ENCODE data around the gene UPF2.

The UPF2 gene

GRCh38 chr10:11877591-11877905 is 165.1 kb downstream of the UPF2 start:
- no peaks in the 10 kb centered on the region for H3K9me3 Mint-ChIP-seq
- no peak overlapping the region for H3K27ac Mint-ChIP-seq
- H3K27me3 Mint-ChIP-seq = no peaks in the 10 kb centered on the region
- no peak overlapping the region for H3K4me3 Mint-ChIP-seq
- H3K4me1 Mint-ChIP-seq = peaks cover 10% of the 10 kb centered on the region
- H3K36me3 Mint-ChIP-seq = no peaks in the 10 kb centered on the region

- Mint-ChIP-seq H3K4me3 (no peak overlapping the region), H3K27ac (no peak overlapping the region), H3K9me3 (no peaks in the 10 kb centered on the region), H3K4me1 (peaks cover 11% of the 10 kb centered on the region), H3K36me3 (no peaks in the 10 kb centered on the region), H3K27me3 (no peaks in the 10 kb centered on the region)
Measured at GRCh38 chr10:11876805-11877590, 165.6 kb downstream of the UPF2 start.

DNA sequence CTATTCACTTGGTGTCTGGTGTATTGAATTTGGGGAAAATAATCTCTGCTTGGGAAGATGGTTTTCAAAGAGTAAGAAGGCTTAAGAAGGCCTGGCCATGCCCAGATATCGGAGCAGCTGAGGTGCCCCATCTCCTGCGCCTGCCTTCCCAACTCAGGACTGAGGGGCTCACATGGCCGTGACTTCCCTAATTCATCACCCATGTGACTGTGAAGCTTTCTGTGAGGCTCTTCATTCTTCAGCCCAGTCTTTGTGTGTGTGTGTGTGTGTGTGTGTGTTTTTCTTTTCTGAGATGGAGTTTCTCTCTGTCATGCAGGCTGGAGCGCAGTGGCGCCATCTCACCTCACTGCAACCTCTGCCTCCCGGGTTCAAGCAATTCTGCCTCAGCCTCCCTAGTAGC is 166.3 kb downstream of the UPF2 start:
- H3K9me3 Mint-ChIP-seq = no peaks in the 10 kb centered on the region
- no peak overlapping the region for H3K4me3 Mint-ChIP-seq
- H3K27me3 Mint-ChIP-seq = no peaks in the 10 kb centered on the region

GRCh38 chr10:11875494-11876281 is 166.9 kb downstream of the UPF2 start:
- Mint-ChIP-seq H3K27me3 (no peaks in the 10 kb centered on the region), H3K4me1 (peaks cover 19% of the 10 kb centered on the region), H3K4me3 (no peak overlapping the region), H3K9me3 (no peaks in the 10 kb centered on the region), H3K27ac (no peak overlapping the region), H3K36me3 (no peaks in the 10 kb centered on the region)

More for the DNA sequence above, 166.3 kb downstream of the UPF2 start:
- Mint-ChIP-seq H3K27ac (no peak overlapping the region), H3K4me1 (peaks cover 17% of the 10 kb centered on the region), H3K36me3 (no peaks in the 10 kb centered on the region)

GRCh38 chr10:11874568-11875493 is 167.8 kb downstream of the UPF2 start:
- Mint-ChIP-seq H3K9me3 (no peaks in the 10 kb centered on the region), H3K4me1 (peaks cover 19% of the 10 kb centered on the region), H3K27me3 (no peaks in the 10 kb centered on the region), H3K27ac (no peak overlapping the region), H3K4me3 (peak overlapping the region; percentile 23), H3K36me3 (no peaks in the 10 kb centered on the region)

DNA sequence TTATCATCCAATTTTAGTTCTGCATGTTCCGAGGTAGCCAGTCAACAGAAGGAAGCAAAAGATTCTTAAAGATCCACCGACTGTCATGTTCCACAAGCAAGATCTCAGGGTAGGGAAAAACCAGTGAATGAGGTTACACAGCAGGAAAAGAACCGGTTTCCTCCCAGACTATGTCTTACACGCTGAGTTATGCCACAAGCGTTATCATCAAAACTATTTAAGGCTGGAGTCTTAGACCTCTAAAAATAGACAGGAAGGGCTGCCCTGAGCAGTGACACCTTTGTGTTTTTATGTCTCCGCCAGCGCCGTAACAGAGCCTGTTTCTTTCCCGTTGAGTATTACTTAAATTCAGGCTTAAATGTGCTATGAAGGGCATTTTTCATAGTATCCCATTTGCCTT is 171.1 kb downstream of the UPF2 start:
- no peaks in the 10 kb centered on the region for H3K36me3 Mint-ChIP-seq
- H3K27ac Mint-ChIP-seq = no peak overlapping the region
- H3K4me3 Mint-ChIP-seq = no peak overlapping the region
- H3K4me1 Mint-ChIP-seq = peaks cover 19% of the 10 kb centered on the region
- H3K9me3 Mint-ChIP-seq = no peaks in the 10 kb centered on the region
- H3K27me3 Mint-ChIP-seq = no peaks in the 10 kb centered on the region

DNA sequence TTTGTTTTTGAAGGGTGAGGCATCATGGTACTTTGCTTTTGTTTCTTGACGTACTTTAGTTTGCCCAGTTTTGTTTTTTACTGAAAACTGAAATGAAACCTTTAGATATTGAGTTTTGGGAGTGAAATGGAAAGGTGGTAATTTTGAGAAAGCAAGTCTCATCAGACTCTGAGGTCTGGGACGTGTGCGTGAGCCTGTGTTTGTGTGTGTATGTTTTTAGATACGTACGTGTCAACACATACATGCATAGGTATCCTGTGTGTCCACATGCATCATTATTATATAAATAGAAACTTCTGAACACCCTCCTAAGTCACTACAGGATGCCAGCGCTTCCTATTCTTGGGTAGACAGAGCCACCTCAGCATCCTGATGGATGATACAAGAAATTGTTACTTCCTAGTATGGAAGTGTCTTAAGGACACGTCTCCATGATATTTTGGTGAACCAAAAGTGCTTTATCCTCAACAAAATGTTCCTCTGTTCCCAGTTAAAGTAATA is 171.7 kb downstream of the UPF2 start:
- no peak overlapping the region for H3K27ac Mint-ChIP-seq
- no peaks in the 10 kb centered on the region for H3K27me3 Mint-ChIP-seq
- H3K4me1 Mint-ChIP-seq = peaks cover 19% of the 10 kb centered on the region
- H3K36me3 Mint-ChIP-seq = no peaks in the 10 kb centered on the region
- H3K4me3 Mint-ChIP-seq = no peak overlapping the region
- no peaks in the 10 kb centered on the region for H3K9me3 Mint-ChIP-seq

DNA sequence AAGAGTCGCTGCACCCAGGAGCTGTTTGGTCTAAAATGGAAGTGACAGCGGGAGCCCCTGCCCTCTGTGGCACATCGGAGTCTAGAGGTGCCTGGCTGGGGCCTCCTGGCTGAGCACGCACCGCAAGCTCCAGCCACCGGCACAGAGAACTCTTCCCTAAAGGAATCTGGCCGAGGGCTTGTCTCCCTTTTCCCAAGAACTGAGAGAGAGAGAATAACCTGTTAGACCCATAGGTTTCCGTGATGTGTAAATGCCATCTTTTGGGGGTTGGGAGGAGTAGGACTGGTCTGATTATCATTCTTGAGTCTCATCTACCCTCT is 172.2 kb downstream of the UPF2 start:
- Mint-ChIP-seq H3K4me1 (peaks cover 19% of the 10 kb centered on the region), H3K27me3 (no peaks in the 10 kb centered on the region), H3K4me3 (no peak overlapping the region), H3K27ac (no peak overlapping the region), H3K36me3 (no peaks in the 10 kb centered on the region), H3K9me3 (no peaks in the 10 kb centered on the region)
